ENCODE measurements around the gene ZNF813. TPM values are rescaled to one million over a fixed set of nuclear protein-coding genes. Genes with fewer than 3 reads are reported as not detected.

Gene ZNF813
- total RNA-seq, 1 experiment from 2014 or later: 4.2 TPM

GRCh38 chr19:53520547-53521372, 53.2 kb downstream of the ZNF813 start:
- peak; percentile 98 for DNase-seq (ENCODE audit: low read depth)

- DNase-seq (ENCODE audit: low read depth): no peak
Observed at GRCh38 chr19:53521373-53522202, 54.1 kb downstream of the ZNF813 start.

- DNase-seq (ENCODE audit: low read depth): no peak
Observed at GRCh38 chr19:53525922-53526321, 58.4 kb downstream of the ZNF813 start.

GRCh38 chr19:53530622-53531021, 63.1 kb downstream of the ZNF813 start:
- DNase-seq (ENCODE audit: low read depth): no peak

- DNase-seq (ENCODE audit: low read depth): no peak
Observed at GRCh38 chr19:53531457-53531856, 63.9 kb downstream of the ZNF813 start.

DNA sequence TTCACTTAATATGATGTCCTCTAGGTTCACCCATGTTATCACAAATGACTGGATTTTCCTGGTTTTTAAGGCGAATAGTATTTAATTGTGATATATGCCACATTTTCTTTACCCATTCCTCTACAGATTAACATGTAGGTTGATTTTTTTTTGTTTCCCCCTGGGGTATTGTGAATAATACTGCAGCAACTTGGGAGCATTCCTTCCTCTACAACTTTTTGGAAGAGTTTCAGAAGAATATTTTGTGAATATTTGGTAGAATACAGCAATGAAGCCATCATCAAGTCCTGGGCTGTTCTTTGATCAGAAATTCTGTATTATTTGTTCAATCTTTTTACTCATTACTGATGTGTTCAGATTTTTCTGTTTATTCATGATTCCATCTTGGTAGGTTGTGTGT, 64.8 kb downstream of the ZNF813 start:
- no peak for DNase-seq (ENCODE audit: low read depth)

- no peak for DNase-seq (ENCODE audit: low read depth)
Observed at GRCh38 chr19:53536225-53536548, 68.7 kb downstream of the ZNF813 start.

DNA sequence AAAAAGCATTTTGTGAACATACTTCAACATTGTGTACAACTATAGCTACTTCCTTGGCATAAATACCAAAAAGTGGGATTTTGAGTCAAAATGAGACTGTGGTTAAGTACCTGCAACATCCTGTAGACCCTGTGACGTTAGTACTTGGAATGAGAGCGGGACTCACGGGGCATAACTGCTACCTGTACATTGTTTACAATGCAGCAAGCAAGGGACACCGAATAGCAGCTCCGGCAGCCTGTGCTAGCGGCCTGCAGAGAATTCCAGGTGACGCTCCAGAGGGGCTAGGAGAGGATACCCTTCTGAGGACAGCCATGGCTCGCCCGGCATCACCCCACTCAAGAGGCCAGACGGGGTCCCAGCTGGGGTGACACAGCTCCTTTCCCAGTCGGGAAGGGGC, 69.6 kb downstream of the ZNF813 start:
- no peak for DNase-seq (ENCODE audit: low read depth)

DNA sequence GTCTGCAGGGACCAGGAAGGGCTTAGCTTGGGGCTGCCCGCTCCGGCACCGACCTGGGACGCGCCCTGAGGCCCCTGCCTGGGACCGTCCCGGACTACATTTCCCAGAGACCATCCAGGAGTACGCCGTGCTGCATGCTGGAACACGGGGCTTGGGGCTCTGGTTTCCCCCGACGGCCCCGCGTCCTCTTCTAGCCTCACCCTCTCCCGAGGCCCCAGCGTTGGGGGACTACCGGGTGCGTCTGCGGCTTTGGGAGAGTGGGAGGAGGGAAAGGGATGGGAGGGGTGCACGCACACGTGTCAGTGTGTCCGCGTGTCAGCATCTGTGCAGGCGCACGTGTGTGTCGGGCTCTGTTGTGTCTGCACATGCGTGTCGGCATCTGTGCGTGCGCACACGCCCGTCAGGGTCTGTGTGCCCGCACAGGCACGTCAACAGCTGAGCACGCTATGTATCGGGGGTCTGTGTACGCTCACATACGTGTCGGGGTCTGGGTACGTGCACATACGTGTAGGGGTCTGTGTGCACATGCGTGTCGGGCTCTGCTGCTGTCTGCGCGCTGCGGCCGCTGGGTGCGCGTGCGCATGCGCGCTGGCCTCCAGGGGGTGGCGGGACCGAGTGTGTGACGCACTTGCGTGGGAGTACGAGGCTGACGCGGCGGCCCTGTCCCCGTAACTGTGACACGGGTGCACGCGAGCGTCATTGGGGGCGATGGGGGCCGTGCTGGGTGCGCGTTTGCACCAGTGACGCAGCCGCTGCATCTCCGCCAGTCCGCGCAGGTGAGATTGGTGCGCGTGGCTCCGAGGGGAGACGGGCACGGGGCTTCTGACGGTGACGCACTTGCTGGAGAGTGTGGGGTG, 70.2 kb downstream of the ZNF813 start, which contains the start of gene ZNF331:
Gene ZNF331, plus strand, starts transcription at position 625 of the 857 bp plus-strand sequence. CDS start 31,232 bp downstream, outside the sequence.
- peak; percentile 55 for DNase-seq (ENCODE audit: low read depth)

DNA sequence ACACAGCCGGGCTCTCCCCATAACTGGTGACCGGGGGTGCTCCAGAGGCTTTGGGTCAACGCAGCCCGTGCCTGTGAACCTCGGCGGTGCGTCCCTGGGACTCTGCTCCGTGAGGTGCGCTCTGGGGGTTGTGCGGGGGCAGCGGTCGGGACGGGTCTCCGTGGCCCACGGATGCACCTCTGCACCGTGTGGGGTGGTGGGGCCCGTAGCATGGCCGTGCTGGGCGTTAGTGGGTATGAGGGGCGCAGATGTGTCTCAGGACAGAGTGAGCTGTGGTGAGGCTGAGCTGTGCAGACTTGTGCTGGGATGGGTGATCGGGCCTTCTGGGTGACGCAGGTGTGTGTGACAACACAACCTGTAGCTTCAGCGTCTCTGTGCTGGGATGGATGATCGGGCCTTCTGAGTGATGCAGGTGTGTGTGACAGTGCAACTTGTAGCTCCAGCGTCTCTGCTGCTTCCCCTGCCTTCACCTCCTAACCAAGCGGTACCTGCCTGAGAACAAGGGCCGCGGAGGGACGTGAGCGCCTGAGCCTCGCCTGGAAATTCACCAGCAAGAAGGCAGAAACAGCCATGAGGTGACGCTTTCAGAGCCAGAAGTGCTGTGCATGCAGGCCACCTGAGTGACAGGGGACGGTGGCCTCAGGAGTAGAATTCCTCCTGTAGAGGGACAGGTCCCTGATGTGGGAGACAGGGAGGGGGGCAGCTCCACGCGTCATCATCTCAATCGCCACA, 71.0 kb downstream of the ZNF813 start:
- DNase-seq (ENCODE audit: low read depth): no peak

DNA sequence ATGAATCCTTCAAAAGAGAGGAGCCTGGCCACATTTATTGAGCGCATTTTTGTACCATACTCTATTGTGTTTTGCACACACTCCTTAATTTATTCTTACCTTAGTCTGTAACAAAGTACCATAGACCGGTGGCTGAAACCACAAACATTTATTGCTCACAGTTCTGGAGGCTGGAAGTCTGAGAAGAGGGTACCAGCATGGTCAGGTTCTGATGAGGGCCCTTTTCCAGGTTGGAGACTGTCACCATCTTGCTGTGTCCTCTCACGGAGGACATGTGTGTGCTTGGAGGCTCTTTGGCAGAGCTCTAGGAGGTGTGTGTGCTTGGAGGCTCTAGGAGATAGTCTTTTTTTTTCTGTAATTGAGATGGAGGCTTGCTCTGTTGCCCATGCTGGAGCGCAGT, 72.6 kb downstream of the ZNF813 start:
- DNase-seq (ENCODE audit: low read depth): no peak

DNA sequence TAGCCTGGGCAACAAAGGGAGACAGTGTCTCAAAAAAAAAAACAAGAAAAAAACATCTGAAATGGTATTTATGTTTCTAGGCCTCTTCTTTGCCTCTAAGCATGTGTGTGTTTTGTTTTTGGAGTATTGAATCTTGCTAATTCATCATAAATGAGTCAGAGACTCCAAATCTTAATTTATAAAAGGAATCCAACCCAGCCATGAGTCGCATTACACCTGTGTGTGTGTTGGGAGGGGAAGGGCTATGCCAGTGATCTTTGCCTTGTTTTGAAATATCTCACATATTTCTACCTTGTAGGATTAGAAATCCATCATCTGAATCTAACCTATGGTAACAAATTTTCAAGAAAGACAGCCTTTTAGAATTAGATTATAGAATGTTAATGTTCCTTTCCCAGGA, 74.4 kb downstream of the ZNF813 start:
- DNase-seq (ENCODE audit: low read depth): no peak

DNA sequence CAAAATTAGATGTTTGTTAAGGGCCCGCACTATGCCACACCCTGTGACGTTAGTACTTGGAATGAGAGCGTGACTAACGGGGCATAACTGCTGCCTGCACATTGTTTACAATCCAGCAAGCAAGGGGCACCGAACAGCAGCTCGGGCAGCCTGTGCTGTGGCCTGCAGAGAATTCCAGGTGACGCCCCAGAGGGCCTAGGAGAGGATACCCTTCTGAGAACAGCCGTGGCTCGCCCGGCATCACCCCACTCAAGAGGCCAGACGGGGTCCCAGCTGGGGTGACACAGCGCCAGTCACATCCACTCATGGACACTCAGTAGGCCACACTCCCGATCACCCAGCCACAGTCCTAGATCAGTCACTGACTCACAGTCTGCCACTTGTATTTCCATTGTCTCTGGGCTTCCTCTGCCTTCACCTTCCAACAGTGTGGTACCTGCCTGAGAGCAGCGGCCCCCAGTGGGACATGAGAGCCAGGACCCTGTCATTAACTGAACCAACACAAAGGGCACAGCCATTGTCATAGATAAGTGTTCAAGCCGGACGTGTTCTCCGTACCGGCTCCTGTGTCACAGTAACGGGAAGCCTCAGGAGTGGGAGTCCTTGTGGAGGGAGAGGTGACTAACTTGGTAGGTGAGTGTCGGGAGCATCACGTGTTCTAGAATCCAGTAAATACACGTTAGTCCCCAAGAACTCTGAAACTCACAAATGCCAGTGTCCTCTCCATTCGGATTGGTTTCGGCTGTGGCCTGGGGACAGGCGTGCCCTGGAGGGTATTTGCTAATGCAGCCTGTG, 77.9 kb downstream of the ZNF813 start:
- DNase-seq (ENCODE audit: low read depth): peak; percentile 34

Other genes with a start within 250 kb of the ZNF813 start
- gene ZNF677, start 212.9 kb upstream of the ZNF813 start, total RNA-seq (2014; rRNA removed; shearing (Covaris generic)): 6.4 and 7.7 TPM in 2 replicates
- gene VN1R2, start 209.4 kb upstream of the ZNF813 start, total RNA-seq (2014; rRNA removed; shearing (Covaris generic)): not detected in 2 replicates
- gene VN1R4, start 200.0 kb upstream of the ZNF813 start, total RNA-seq (2014; rRNA removed; shearing (Covaris generic)): not detected in 2 replicates
- gene ZNF845, start 134.0 kb upstream of the ZNF813 start, total RNA-seq (2014; rRNA removed; shearing (Covaris generic)): 8.3 and 13.6 TPM in 2 replicates
- 8.7 and 9.3 TPM in 2 replicates for gene ZNF525, start 102.0 kb upstream of the ZNF813 start, total RNA-seq (2014; rRNA removed; shearing (Covaris generic))
- gene ZNF765, start 72.6 kb upstream of the ZNF813 start, total RNA-seq (2014; rRNA removed; shearing (Covaris generic)): 10.1 and 10.9 TPM in 2 replicates
- gene ZNF761, start 35.7 kb upstream of the ZNF813 start, total RNA-seq (2014; rRNA removed; shearing (Covaris generic)): 17.4 and 22.2 TPM in 2 replicates
- 5.3 and 12.3 TPM in 2 replicates for gene ZNF331, start 70.4 kb downstream of the ZNF813 start, total RNA-seq (2014; rRNA removed; shearing (Covaris generic))
- gene DPRX, start 164.3 kb downstream of the ZNF813 start, total RNA-seq (2014; rRNA removed; shearing (Covaris generic)): not detected in 2 replicates

Data from M059J (cell line).